C4-2B (cell line): Measurements from ENCODE around the gene ADAM12.
"Not testable (repeated sequence)": the region's sequence is repeated elsewhere in the genome, so short reads cannot be mapped to it uniquely, and the experiment has no call there.

Source experiments
- H3K27ac ChIP-seq: fragments of 450-650 bp; 2 replicates; pipeline ENCODE4 v1.5.1; 2017
- CTCF ChIP-seq: fragments of 450-650 bp; conservative IDR thresholded peaks from 2 replicates; pipeline ENCODE4 v1.5.1; 2017; ENCODE audit warnings: mild to moderate bottlenecking
- ZFX ChIP-seq: fragments of 450-650 bp; IDR thresholded peaks from 2 replicates; pipeline ENCODE4 v1.6.1; 2017

Gene ADAM12

DNA sequence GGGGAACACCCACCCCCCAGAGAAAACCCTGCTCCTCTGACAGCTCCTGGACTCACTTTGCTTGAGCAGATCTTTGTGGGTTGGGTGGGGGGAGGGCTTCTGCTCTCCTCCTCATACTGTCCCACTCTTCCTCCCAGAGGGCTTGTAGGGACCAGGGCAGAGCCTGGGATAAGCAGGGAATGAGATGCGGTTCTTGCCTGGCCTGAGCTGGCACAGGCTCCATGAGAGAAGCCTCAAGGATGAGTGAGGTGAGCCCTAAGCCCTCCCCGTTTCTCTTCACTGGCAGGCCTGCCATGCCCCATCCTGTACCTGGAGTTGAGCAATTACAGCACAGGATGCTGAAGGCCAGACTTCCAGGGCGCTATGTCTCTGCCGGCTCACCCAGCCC lies 134.7 kb downstream of the ADAM12 start:
- no peak for TF ChIP-seq CTCF
- TF ChIP-seq ZFX = no peak
- no peak overlapping the region for H3K27ac ChIP-seq

- H3K27ac ChIP-seq = no peak overlapping the region
- no peak for TF ChIP-seq CTCF
- TF ChIP-seq ZFX = no peak
Measured at GRCh38 chr10:126252884-126253610, 135.2 kb downstream of the ADAM12 start.

DNA sequence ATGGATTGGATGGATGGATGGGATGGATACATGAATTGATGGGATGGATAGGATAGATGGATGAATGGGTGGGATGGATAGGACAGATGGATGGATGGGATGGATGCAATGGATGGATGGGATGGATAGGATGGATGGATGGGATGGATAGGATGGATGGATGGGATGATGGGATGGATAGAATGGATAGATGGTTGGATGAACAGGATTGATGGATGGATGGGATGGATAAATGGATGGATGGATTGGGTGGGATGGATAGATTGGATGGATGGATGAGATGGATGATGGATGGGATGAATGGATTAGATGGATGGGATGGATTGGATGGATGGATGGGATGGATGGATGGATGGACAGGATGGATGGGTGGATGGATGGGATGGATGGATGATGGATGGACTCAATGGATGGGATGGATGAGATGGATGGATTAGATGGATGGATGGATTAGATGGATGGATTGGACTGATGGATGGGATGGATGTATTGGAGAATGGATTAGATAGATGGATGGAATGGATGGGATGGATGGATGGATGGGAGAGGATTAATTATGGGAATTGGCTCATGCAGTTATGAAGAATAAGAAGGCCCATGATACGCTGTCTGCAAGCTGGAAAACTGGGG lies 136.4 kb downstream of the ADAM12 start:
- no peak overlapping the region for H3K27ac ChIP-seq
- TF ChIP-seq ZFX (no peak), CTCF (no peak)

DNA sequence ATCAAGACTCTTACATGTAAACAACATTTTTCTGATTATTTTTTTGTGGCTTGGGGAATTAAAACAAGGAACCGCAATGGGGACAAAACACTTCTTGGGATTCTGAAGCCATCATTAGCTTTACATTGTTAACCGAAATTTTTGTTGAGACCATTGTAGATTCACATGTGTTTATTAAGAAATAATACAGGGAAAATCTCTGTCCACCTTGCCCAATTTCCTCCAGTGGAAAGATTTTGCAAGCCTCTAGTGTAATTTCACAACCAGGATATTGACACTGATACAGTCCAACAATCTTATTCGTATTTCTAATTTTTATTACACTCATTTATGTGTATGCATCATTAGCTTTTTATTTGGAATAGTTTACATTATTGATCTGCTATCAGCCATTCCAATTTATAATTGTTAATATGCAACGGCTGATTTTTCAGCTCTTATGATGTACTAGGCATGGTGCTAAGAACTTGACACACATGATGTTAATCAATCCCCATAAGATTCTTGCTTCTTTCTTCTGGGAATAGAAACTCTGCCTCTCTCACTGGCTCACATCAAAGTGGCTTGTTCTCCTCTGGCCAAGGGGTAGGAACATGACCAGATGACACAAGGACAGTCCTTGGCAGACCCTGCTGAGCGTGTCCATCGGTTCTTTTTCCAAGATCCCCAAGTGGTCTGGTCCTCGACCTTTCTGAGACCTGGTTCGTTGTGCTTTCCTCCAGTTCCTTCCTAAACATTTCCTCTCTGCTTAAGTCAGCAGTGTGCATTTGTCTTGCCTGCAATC lies 137.6 kb downstream of the ADAM12 start:
- H3K27ac ChIP-seq = no peak overlapping the region
- TF ChIP-seq CTCF (no peak), ZFX (no peak)

DNA sequence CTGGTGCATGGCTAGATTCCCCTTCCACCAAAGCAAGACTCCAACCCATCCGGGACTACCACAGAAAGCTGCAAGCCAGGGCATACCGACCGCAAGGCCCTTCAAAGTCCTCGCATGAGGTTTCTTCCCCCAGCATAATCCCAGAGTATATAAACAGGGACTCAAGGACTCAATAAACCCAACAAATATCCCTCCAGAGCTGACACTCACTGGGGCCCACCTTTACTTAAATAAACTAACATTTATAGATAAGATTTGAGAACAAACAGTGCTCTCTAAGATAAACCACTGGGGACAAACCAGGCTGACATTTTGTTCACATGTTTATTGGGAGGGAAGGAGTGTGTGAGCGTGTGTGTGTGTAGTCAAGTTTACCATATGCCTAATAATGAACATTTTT lies 138.2 kb downstream of the ADAM12 start:
- TF ChIP-seq CTCF (no peak), ZFX (no peak)
- no peak overlapping the region for H3K27ac ChIP-seq

DNA sequence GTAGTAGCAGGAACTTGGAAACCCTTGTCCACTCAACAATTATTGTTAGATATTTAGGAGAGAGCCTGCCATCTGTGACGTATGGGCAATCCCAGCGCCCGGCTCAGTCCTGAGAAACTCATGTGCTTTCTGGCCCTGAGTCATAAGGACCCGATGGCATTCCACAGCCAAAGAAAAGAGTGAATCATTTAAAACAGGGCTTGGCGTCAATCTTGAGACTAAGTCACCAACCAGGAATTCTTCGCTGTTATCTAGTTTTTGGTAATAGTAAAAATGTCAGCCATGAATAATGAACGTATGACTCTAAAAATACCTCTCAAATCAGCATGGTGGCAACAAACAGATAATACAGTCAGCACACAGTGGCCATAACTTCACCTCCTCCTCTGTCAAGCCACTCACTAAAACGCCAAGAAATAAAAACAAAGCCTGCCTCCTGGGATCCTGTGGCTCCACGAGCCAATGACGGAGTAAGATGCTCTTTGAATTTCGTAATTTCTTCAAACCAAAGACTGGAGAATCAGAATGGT lies 140.8 kb downstream of the ADAM12 start:
- no peak overlapping the region for H3K27ac ChIP-seq
- TF ChIP-seq CTCF (no peak), ZFX (no peak)

DNA sequence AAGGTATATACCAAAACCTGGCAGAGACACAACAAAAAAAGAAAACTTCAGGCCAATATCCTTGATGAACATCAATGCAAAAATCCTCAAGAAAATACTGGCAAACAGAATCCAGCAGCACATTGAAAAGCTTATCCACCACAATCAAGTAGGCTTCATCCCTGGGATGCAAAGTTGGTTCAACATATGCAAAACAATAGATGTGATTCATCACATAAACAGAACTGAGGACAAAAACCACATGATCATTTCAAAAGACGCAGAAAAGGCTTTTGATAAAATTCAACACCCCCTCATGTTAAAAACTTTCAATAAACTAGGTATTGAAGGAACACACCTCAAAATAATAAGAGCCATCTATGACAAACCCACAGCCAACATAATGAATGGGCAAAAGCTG lies 141.9 kb downstream of the ADAM12 start:
- not testable (repeated sequence) for H3K27ac ChIP-seq
